GM12801 (cell line): ENCODE data around the gene UBAP2.

Experiments used
- TF ChIP-seq, protein P1 (sequence below): IDR thresholded peaks from one replicate; pipeline ENCODE4 v1.5.1; 2011; ENCODE audit warnings: control low read depth; ENCODE audit not compliant: insufficient read length; ENCODE audit errors: extremely low read depth

UBAP2 gene

DNA sequence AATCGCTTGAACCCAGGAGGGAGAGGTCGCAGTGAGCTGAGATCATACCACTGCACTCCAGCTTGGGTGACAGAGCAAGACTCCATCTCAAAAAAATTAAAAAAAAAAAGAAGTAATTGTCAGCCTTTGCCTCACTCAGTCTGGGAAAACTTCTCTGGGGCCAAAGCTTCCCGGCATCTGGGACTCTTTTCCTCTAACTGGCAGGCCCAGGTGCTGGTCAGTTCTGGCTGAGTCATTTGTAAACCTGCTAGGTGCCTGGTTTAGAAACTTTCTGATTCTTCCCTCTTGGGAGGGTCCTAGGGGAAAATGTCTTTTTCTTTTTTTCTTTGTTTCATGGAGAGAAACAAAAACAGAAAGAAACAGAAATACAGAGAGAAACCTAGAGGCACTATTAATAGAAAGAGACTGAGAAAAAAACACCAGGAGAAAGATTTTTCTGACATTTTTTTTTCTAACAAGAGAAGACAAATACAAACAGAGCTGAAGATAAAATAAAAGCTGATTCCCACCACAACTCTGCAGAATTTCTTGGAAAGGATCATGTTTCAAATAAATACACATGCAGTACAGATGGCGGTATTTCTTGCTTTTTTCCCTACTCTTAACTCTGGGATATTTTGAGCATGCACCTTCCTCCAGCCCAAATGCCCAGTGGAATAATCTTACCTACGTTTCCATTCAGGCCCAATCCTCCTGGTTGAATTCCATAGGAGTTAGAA, 22.1 kb upstream of the UBAP2 start:
- TF ChIP-seq, protein P1, sequence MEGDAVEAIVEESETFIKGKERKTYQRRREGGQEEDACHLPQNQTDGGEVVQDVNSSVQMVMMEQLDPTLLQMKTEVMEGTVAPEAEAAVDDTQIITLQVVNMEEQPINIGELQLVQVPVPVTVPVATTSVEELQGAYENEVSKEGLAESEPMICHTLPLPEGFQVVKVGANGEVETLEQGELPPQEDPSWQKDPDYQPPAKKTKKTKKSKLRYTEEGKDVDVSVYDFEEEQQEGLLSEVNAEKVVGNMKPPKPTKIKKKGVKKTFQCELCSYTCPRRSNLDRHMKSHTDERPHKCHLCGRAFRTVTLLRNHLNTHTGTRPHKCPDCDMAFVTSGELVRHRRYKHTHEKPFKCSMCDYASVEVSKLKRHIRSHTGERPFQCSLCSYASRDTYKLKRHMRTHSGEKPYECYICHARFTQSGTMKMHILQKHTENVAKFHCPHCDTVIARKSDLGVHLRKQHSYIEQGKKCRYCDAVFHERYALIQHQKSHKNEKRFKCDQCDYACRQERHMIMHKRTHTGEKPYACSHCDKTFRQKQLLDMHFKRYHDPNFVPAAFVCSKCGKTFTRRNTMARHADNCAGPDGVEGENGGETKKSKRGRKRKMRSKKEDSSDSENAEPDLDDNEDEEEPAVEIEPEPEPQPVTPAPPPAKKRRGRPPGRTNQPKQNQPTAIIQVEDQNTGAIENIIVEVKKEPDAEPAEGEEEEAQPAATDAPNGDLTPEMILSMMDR, result no peak

DNA sequence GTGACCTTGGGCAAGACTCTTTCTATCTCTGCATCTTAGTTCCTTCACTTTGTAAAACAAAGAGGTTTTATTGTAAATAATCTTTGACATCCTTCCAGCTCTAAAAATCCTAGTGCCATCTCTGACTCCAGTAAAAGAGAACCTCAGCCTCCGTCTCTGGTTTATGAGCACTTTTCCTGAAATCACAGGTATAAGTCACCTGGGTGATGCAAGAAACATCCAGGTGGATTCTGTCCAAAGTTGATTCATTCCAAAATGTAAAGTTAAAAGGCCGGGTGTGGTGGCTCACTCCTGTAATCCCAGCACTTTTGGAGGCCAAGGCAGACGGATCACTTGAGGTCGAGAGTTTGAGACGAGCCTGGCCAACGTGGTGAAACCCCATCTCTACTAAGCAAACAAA, 21.1 kb upstream of the UBAP2 start:
- TF ChIP-seq, protein P1, result no peak

DNA sequence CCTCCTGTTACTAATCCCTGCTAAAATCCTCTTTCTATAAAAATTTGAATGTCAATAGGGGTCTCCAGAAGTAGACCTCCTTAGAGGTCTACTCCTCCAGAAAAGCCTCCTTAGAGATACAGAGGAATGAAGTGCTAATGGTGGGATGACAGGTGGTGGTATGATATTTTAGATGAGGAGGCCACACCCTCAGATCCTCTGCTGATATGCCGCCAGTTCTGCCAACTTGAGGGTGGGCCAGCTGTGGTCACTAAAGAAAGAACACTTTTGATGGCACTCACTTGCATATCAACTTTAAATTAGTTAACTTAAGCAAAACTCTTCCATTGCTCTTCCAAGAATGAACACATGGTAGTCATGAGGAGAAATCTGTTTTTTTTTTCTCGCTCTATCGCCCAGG, 16.9 kb upstream of the UBAP2 start:
- TF ChIP-seq, protein P1, result no peak

DNA sequence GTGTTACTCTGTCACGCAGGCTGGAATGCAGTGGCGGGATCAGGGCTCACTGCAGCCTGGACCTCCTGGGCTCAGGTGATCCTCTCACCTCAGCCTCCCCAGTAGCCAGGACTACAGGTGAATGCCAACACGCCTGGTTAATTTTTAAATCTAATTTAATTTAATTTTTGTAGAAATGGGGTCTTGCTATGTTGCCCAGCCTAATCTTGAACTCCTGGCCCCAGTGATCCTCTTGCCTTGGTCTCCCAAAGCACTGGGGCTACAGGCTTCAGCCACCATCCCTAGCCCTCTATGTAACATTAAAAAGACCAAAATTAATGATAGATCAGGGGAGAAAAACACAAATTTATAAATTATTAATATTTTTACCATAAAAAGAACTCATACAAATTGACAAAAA, 11.3 kb upstream of the UBAP2 start:
- TF ChIP-seq, protein P1, result no peak

DNA sequence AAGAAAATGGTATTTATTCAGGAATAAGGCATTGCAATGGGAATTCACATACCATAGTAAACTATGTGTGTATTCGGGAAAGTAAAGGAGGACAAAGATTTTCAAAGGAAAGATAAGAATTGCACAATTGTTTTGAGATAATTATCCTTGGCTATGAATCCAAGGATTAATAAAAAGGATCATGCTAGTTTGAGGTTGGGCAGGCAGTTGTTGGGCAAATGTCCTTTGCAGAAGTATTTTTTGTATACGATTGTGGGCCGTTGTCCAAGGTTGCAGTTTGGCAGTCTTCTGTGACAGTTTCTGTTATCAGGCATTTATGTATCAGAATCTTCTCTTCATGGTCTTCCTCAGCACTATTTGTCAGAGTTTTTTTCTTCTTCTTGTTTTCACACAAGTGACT, 10.6 kb upstream of the UBAP2 start:
- TF ChIP-seq, protein P1, result no peak

DNA sequence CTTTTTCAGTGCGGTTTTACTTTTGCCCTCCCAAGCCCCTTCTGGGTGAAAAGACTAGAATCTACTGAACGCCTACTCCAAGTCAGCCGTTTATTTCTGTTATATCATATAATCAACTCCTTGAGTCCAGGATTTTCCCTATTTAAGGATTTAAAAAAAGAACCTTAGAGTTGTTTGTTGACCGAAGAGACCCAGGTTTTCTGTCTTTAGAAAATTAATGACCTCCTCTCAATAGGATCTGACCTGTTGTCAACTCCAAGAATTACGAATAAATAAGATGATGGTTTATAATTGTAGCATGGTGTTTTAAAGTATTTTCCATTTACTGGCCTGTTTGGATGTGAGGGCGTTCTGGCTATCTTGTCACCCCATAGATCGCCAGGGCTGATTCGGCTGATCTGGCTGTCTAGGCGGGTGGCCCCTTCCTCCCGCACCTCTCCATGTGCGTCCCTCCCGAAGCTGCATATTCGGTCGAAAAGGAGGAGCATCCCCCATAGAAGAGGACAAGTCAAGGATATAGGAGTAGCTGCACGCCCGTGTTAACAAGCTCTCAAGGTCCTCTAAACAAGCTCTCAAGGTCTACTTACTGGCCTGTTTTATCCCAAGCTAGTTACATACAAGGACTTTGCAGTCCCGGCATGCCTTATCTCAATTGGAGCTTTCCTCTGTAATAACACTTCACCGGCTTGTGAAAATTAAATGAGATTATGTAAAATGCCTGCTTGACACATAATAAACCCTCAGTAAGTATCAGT, 1.1 kb upstream of the UBAP2 start:
- TF ChIP-seq, protein P1, result no peak

DNA sequence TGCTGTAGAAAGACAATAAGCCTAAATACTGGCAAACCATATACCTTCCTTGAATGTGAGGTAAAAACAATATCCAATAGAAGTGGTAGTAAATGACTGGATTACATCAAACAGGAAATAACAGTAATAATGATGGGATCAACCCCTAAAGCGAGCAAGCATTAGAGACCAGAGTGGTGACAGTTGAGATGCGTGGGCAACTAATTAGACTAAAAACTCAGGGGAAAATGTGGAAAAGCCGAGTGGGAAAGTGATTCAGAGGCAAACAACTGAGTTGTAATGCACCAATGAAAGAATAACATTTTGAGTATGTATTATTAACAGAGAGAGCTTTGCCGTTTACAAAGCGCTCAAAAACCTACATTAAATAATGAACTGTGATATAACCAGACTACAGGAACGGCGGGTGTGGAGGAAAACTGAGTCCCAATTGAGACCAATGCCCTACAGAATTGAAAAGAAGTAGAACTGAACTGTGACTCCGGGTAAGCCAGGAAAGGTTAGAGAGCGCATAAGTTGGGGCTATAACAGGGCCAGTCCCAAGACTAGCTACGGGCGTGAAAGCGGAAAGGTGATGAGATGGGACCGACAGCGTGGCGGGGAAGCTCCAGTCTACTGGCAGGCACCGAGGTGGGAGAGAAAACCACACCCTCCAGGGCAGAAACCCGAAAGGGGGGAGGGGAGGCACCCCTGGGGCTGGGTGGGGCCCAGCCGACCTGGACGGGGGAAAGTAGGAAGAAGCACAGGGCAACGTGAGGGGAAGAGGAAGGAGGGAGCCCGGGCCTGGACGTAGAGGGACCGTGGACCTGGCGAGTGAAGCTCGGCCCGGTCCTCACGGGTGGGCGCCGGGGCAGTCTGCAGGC, 592 bp downstream of the UBAP2 start:
- TF ChIP-seq, protein P1, result no peak
